Sigmoid colon (tissue), 3 donors: Measurements from ENCODE around the gene ARF1.

Source experiments
- POLR2A ChIP-seq, 2 donors: fragments of 450-650 bp; IDR thresholded peaks; one replicate each; pipeline ENCODE4 v1.6.1; 2016; ENCODE audit warnings: antibody characterized with exemption in 2 of 2, mild to moderate bottlenecking in 2 of 2, moderate library complexity in 2 of 2
- TF ChIP-seq, protein P1 (sequence below), 4 experiments: fragments of 450-650 bp in 3 of 4; fragments of 200-600 bp in 1 of 4; IDR thresholded peaks; one replicate each; pipeline ENCODE4 v1.5.1; 2016 to 2019; ENCODE audit warnings: antibody characterized with exemption in 4 of 4, mild to moderate bottlenecking in 3 of 4, moderate library complexity in 2 of 4

DNA sequence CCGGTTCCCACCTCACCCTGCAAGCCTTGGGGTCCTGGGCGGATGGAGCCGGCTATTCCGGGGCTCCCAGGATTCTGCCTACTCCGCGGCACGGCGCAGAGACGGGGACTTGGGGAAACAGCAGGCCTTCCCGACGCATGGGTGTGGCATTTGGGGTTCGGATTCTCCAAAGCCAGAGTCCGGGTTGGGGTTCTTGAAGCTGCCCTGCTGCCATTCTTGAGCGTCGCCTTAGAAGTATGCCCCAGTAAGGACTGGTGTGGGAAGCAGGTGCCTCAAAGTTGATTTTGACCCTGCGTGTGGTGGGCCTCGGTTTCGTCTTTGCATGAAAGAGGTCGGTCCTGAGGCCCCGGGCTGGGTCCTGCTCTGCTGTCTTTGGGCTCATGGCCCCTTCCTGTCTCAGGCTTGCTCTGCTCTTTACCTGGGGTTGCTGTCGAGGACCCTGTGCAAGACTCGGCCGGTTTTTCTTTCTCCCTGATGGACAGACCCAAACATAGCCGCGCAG, 58.3 kb downstream of the ARF1 start:
- no peak for TF ChIP-seq POLR2A (IDR thresholded peaks at IDR 0.05)
- TF ChIP-seq, protein P1, sequence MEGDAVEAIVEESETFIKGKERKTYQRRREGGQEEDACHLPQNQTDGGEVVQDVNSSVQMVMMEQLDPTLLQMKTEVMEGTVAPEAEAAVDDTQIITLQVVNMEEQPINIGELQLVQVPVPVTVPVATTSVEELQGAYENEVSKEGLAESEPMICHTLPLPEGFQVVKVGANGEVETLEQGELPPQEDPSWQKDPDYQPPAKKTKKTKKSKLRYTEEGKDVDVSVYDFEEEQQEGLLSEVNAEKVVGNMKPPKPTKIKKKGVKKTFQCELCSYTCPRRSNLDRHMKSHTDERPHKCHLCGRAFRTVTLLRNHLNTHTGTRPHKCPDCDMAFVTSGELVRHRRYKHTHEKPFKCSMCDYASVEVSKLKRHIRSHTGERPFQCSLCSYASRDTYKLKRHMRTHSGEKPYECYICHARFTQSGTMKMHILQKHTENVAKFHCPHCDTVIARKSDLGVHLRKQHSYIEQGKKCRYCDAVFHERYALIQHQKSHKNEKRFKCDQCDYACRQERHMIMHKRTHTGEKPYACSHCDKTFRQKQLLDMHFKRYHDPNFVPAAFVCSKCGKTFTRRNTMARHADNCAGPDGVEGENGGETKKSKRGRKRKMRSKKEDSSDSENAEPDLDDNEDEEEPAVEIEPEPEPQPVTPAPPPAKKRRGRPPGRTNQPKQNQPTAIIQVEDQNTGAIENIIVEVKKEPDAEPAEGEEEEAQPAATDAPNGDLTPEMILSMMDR (IDR thresholded peaks at IDR 0.05) = no peak
